GM19395 (cell line): ENCODE measurements around the gene CAPN9.

Experiments used
- ATAC-seq: cut with Tn5 transposase; IDR thresholded peaks from one replicate; pipeline ENCODE4 v1.9.1; 2021; ENCODE audit warnings: mild to moderate bottlenecking, moderate library complexity; ENCODE audit not compliant: unreplicated experiment

CAPN9 gene

GRCh38 chr1:230848235-230848634 is 101.0 kb downstream of the CAPN9 start:
- no peak for ATAC-seq

- ATAC-seq, result no peak
Measured at GRCh38 chr1:230849451-230850224, 102.5 kb downstream of the CAPN9 start.

- ATAC-seq, result no peak
Measured at GRCh38 chr1:230850547-230850946, 103.4 kb downstream of the CAPN9 start.

- ATAC-seq, result no peak
Measured at GRCh38 chr1:230851291-230851691, 104.1 kb downstream of the CAPN9 start.
